ENCODE measurements around the gene TSPEAR.

The TSPEAR gene

GRCh38 chr21:44483288-44484237 is 227.8 kb downstream of the TSPEAR start:
- DNase-seq (ENCODE audit: low read depth) = no peak

GRCh38 chr21:44482581-44483287 is 228.6 kb downstream of the TSPEAR start:
- DNase-seq (ENCODE audit: low read depth) = no peak

- no peak for DNase-seq (ENCODE audit: low read depth)
These were observed 230.9 kb downstream of the TSPEAR start for GRCh38 chr21:44480200-44481053.

- DNase-seq (ENCODE audit: low read depth) = peak; percentile 26
These were observed 231.7 kb downstream of the TSPEAR start for GRCh38 chr21:44479556-44480199.

GRCh38 chr21:44478801-44479167 is 232.6 kb downstream of the TSPEAR start:
- no peak for DNase-seq (ENCODE audit: low read depth)

GRCh38 chr21:44478124-44478800 is 233.1 kb downstream of the TSPEAR start:
- DNase-seq (ENCODE audit: low read depth) = no peak

GRCh38 chr21:44477712-44478111 is 233.7 kb downstream of the TSPEAR start:
- no peak for DNase-seq (ENCODE audit: low read depth)

- no peak for DNase-seq (ENCODE audit: low read depth)
These were observed 234.2 kb downstream of the TSPEAR start for GRCh38 chr21:44477131-44477530.

- DNase-seq (ENCODE audit: low read depth) = no peak
These were observed 236.0 kb downstream of the TSPEAR start for GRCh38 chr21:44475266-44475845.

GRCh38 chr21:44473915-44474555 is 237.3 kb downstream of the TSPEAR start:
- no peak for DNase-seq (ENCODE audit: low read depth)

- DNase-seq (ENCODE audit: low read depth) = no peak
These were observed 239.4 kb downstream of the TSPEAR start for GRCh38 chr21:44471996-44472395.

GRCh38 chr21:44471341-44471740 is 240.0 kb downstream of the TSPEAR start:
- DNase-seq (ENCODE audit: low read depth) = no peak

- DNase-seq (ENCODE audit: low read depth) = no peak
These were observed 243.5 kb downstream of the TSPEAR start for GRCh38 chr21:44467859-44468195.

- DNase-seq (ENCODE audit: low read depth) = no peak
These were observed 244.1 kb downstream of the TSPEAR start for GRCh38 chr21:44466996-44467858.

GRCh38 chr21:44466351-44466954 is 244.9 kb downstream of the TSPEAR start:
- DNase-seq (ENCODE audit: low read depth) = no peak

GRCh38 chr21:44464351-44464750 is 247.0 kb downstream of the TSPEAR start:
- no peak for DNase-seq (ENCODE audit: low read depth)

- DNase-seq (ENCODE audit: low read depth) = no peak
These were observed 247.6 kb downstream of the TSPEAR start for GRCh38 chr21:44463724-44464123.

GRCh38 chr21:44462834-44463200 is 248.6 kb downstream of the TSPEAR start:
- no peak for DNase-seq (ENCODE audit: low read depth)
